SU-DHL-6 (cell line): Measurements from ENCODE around the gene WWC1.

Experiments used
- H2AFZ ChIP-seq: fragments of 200-600 bp; sonication (generic); 2 replicates; pipeline ENCODE4 v1.6.1; 2014; ENCODE audit warnings: low read depth, mild to moderate bottlenecking, moderate library complexity, mixed read lengths, antibody characterized with exemption, low read length; ENCODE audit not compliant: severe bottlenecking
- H3F3A ChIP-seq: fragments of 200-600 bp; shearing (Covaris generic); 2 replicates; pipeline ENCODE4 v1.6.0; 2016; ENCODE audit warnings: antibody characterized with exemption, mild to moderate bottlenecking; ENCODE audit not compliant: insufficient read depth
- H3K27ac ChIP-seq: fragments of 200-600 bp; sonication (generic); 2 replicates; pipeline ENCODE4 v1.5.1; 2016; ENCODE audit warnings: low read depth, mild to moderate bottlenecking, low read length, moderate library complexity, mixed read lengths
- H3K27me3 ChIP-seq: fragments of 200-600 bp; sonication (generic), shearing (Covaris generic); 2 replicates; pipeline ENCODE4 v1.6.0; 2014; ENCODE audit warnings: mild to moderate bottlenecking, low read length
- H3K36me3 ChIP-seq: fragments of 200-600 bp; sonication (generic); 2 replicates; pipeline ENCODE4 v1.6.1; 2014; ENCODE audit warnings: mild to moderate bottlenecking, low read length, mixed read lengths
- H3K4me2 ChIP-seq: fragments of 300-600, 200-600 bp; shearing (Covaris generic), sonication (generic); 2 replicates; pipeline ENCODE4 v1.6.0; 2014; ENCODE audit warnings: low read length, low read depth, mild to moderate bottlenecking; ENCODE audit not compliant: poor library complexity, severe bottlenecking
- H3K4me3 ChIP-seq: fragments of 200-600 bp; sonication (generic); 2 replicates; pipeline ENCODE4 v1.5.1; 2014; ENCODE audit warnings: antibody characterized with exemption, low read length, mild to moderate bottlenecking, mixed read lengths; ENCODE audit not compliant: insufficient read depth, poor library complexity, severe bottlenecking
- H3K79me2 ChIP-seq: fragments of 200-600 bp; sonication (generic); 2 replicates; pipeline ENCODE4 v1.6.1; 2014; ENCODE audit warnings: mild to moderate bottlenecking, low read length, moderate library complexity; ENCODE audit not compliant: insufficient read depth
- H3K9ac ChIP-seq: fragments of 200-600 bp; sonication (generic); 2 replicates; pipeline ENCODE4 v1.7.0; 2014; ENCODE audit warnings: mild to moderate bottlenecking, low read length
- H3K9me2 ChIP-seq: fragments of 200-600 bp; sonication (generic); replicated peaks from 2 replicates; pipeline ENCODE4 v1.6.1; 2014; ENCODE audit warnings: low read length; ENCODE audit not compliant: insufficient read depth
- H3K9me3 ChIP-seq: fragments of 200-600 bp; sonication (generic); 2 replicates; pipeline ENCODE4 v1.6.1; 2014; ENCODE audit warnings: low read length, mixed read lengths; ENCODE audit not compliant: insufficient read depth
- H4K20me1 ChIP-seq: fragments of 200-600 bp; sonication (generic); 2 replicates; pipeline ENCODE4 v1.6.1; 2014; ENCODE audit warnings: low read depth, mild to moderate bottlenecking, antibody characterized with exemption, low read length, moderate library complexity, mixed read lengths
- EZH2phosphoT487 ChIP-seq: fragments of 200-600 bp; sonication (generic), shearing (Covaris generic); conservative IDR thresholded peaks from 2 replicates; pipeline ENCODE4 v1.6.1; 2018; ENCODE audit warnings: mild to moderate bottlenecking, antibody characterized with exemption, low read length, moderate library complexity, mixed read lengths
- TF ChIP-seq, protein P1 (sequence below): fragments of 200-600 bp; sonication (generic); IDR thresholded peaks from one replicate; pipeline ENCODE4 v1.5.1; 2017; ENCODE audit warnings: antibody characterized with exemption, mild to moderate bottlenecking, low read length, moderate library complexity; ENCODE audit not compliant: insufficient read depth, poor library complexity, severe bottlenecking

WWC1 gene

DNA sequence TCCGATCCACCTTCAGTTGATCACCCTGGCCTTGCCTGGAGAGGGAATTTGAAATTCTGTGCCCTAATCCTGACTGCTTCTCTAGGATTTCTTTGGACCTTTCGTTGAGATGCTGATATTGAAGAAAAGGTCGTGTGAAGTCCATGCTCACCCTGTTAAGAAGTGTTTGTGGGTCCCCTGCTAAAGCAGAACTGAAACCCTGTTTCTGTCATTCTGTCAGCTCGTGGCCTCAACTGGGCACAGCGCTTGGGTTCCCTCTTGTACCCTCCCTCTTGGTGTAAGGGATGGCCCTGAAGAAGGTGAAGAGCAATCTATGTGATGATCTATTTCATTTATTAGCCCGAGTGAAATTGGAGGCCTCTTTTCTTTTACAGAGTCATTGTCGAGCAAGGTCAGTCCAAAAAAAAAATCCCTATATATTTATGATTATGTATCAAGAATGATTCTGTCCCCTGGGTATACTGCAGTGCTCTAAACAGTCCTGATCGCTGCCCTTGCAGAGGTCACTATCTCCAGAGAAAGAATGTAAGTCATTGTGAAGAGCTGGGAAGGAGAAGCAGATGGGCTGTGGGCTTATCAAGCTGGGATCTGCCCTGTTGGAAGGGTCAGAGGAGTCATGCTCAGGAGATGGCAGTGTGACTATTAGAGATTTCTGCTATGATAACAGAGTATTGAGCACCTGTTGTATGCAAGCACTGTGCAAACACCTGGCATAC, 56.1 kb downstream of the WWC1 start:
- no peak overlapping the region for H3K4me3 ChIP-seq
- H3K79me2 ChIP-seq = no peaks in the 10 kb centered on the region
- no peaks in the 10 kb centered on the region for H3K36me3 ChIP-seq
- no peak overlapping the region for H3K9ac ChIP-seq
- no peaks in the 10 kb centered on the region for H3F3A ChIP-seq
- H2AFZ ChIP-seq = no peak overlapping the region
- H3K9me3 ChIP-seq = no peaks in the 10 kb centered on the region
- no peak for TF ChIP-seq EZH2phosphoT487
- TF ChIP-seq, protein P1, sequence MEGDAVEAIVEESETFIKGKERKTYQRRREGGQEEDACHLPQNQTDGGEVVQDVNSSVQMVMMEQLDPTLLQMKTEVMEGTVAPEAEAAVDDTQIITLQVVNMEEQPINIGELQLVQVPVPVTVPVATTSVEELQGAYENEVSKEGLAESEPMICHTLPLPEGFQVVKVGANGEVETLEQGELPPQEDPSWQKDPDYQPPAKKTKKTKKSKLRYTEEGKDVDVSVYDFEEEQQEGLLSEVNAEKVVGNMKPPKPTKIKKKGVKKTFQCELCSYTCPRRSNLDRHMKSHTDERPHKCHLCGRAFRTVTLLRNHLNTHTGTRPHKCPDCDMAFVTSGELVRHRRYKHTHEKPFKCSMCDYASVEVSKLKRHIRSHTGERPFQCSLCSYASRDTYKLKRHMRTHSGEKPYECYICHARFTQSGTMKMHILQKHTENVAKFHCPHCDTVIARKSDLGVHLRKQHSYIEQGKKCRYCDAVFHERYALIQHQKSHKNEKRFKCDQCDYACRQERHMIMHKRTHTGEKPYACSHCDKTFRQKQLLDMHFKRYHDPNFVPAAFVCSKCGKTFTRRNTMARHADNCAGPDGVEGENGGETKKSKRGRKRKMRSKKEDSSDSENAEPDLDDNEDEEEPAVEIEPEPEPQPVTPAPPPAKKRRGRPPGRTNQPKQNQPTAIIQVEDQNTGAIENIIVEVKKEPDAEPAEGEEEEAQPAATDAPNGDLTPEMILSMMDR = no peak
- H3K27me3 ChIP-seq = no peaks in the 10 kb centered on the region
- no peaks in the 10 kb centered on the region for H3K9me2 ChIP-seq
- H3K4me2 ChIP-seq = no peak overlapping the region
- no peaks in the 10 kb centered on the region for H4K20me1 ChIP-seq
- H3K27ac ChIP-seq = no peak overlapping the region

DNA sequence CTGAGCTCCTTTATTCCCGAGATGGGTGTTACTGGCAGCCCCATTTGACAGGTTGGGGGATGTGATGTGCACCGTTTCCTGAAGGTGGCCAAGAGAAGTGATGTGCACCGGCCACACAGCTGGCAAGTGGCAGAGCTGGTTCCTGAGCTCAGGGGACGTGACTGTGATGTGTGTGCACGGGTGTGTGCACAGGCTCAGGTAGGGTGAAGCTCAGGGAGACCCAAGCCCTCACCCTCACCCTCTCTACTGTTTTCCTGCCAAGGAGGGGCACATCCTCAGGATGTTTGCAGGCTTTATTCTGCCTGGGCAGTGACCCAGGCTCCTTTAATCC, 56.6 kb downstream of the WWC1 start:
- H3K79me2 ChIP-seq = no peaks in the 10 kb centered on the region
- no peak overlapping the region for H3K4me2 ChIP-seq
- H3K27ac ChIP-seq = no peak overlapping the region
- no peak overlapping the region for H3K4me3 ChIP-seq
- TF ChIP-seq, protein P1 = no peak
- TF ChIP-seq EZH2phosphoT487 = no peak
- no peaks in the 10 kb centered on the region for H3K9me2 ChIP-seq
- no peaks in the 10 kb centered on the region for H3K27me3 ChIP-seq
- no peaks in the 10 kb centered on the region for H3F3A ChIP-seq
- H3K36me3 ChIP-seq = no peaks in the 10 kb centered on the region
- no peak overlapping the region for H3K9ac ChIP-seq
- H3K9me3 ChIP-seq = no peaks in the 10 kb centered on the region
- H4K20me1 ChIP-seq = no peaks in the 10 kb centered on the region
- H2AFZ ChIP-seq = no peak overlapping the region

DNA sequence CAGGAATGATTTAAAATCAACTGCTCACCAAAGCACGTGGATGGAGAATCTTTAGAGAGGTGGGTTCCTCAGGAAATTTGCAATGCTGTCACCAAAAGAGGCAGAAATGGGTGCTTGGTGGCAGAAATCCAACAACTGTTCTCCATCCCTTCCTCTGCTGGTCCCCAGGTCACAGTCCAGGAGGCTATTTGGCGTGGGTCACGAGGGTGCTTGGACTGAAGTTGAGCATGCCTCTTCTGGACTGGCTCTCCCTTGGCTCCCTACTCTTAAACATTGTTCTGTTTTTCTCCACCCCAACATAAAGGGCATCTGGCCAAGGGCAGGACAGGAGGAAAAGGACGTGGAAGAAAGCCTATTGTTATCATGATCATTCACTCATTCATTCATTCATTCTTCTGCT, 58.9 kb downstream of the WWC1 start:
- Histone ChIP-seq H4K20me1 (no peaks in the 10 kb centered on the region), H3K9me3 (no peaks in the 10 kb centered on the region), H3F3A (no peaks in the 10 kb centered on the region), H3K27ac (no peak overlapping the region), H3K27me3 (no peaks in the 10 kb centered on the region), H3K4me2 (no peak overlapping the region), H3K79me2 (no peaks in the 10 kb centered on the region), H3K36me3 (no peaks in the 10 kb centered on the region), H2AFZ (no peak overlapping the region), H3K4me3 (no peak overlapping the region), H3K9ac (no peak overlapping the region), H3K9me2 (no peaks in the 10 kb centered on the region)
- TF ChIP-seq EZH2phosphoT487 = no peak
- TF ChIP-seq, protein P1 = no peak
